H1 (cell line): Measurements from ENCODE around the gene ECE2. TPM values are rescaled to one million over a fixed set of nuclear protein-coding genes. Genes with fewer than 3 reads are reported as not detected.

Experiments
- CHD7 ChIP-seq: fragments of 300-600 bp; sonication (generic); IDR thresholded peaks from 2 replicates; pipeline ENCODE4 v1.7.1; 2012; ENCODE audit warnings: low read length, moderate library complexity, mild to moderate bottlenecking, inconsistent platforms; ENCODE audit not compliant: insufficient replicate concordance
- EGR1 ChIP-seq: IDR thresholded peaks from 2 replicates; pipeline ENCODE4 v1.6.1; 2011; ENCODE audit warnings: low read depth, low read length, borderline replicate concordance
- TAF7 ChIP-seq: optimal IDR thresholded peaks from 2 replicates; pipeline ENCODE3; 2011; ENCODE audit warnings: low read depth, mild to moderate bottlenecking, inconsistent platforms, low read length, moderate library complexity, borderline replicate concordance
- polyA plus RNA-seq, 7 experiments: library from polyadenylated mRNA; depleted of rRNA in 3 of 7; stranded (reverse) in 5 of 7; unstranded in 2 of 7; fragments of >200 nt in 5 of 7; fragments of 200-250 nt in 2 of 7; gene quantifications; 1 replicate in 5 of 7; 2 replicates in 1 of 7; 4 replicates in 1 of 7; pipeline versions ENCODE4 v1.2.1 to v1.2.3, GENCODE V29; 2011 to 2013; ENCODE audit warnings: missing spikeins in 2 of 7, mixed read lengths in 2 of 7
- total RNA-seq: library from RNA; stranded (reverse); fragmentation: NEBNext Ultra II Directional; extraction: Animal tissue kit (Norgen Biotek cat#: 25700); gene quantifications from 2 replicates; pipeline ENCODE4 v1.2.1, GENCODE V29; 2021

Gene ECE2
- total and polyA plus RNA-seq, 2 of the 8 experiments (the other 6 are each of a cell fraction or from before 2014, with no cell fraction given) = 0.44 to 0.86 TPM

GRCh38 chr3:184257083-184257915 is 18.5 kb upstream of the ECE2 start (continued):
- TF ChIP-seq CHD7 = no peak
- TF ChIP-seq TAF7 = no peak
- no peak for TF ChIP-seq EGR1
- TF ChIP-seq, all 59 proteins: peak for 0
